Glutamatergic neuron (in vitro differentiated cells): ENCODE results near the gene IRF2. TPM values are rescaled to one million over a fixed set of nuclear protein-coding genes. Genes with fewer than 3 reads are reported as not detected.

ENCODE experiments used
- DNase-seq: peaks from one replicate; pipeline ENCODE4 v3.0.0; 2022
- H3K27ac Mint-ChIP-seq: one replicate; pipeline ENCODE4 v1.8.0; 2020; ENCODE audit warnings: mild to moderate bottlenecking, mixed read lengths, inconsistent platforms; ENCODE audit not compliant: unreplicated experiment
- H3K27me3 Mint-ChIP-seq: one replicate; pipeline ENCODE4 v1.8.0; 2020; ENCODE audit warnings: mild to moderate bottlenecking, moderate library complexity, mixed read lengths, inconsistent platforms; ENCODE audit not compliant: unreplicated experiment
- H3K36me3 Mint-ChIP-seq: one replicate; pipeline ENCODE4 v1.8.0; 2020; ENCODE audit warnings: mild to moderate bottlenecking, mixed read lengths, inconsistent platforms; ENCODE audit not compliant: unreplicated experiment
- H3K4me1 Mint-ChIP-seq: one replicate; pipeline ENCODE4 v1.8.0; 2020; ENCODE audit warnings: mild to moderate bottlenecking, low read depth, mixed read lengths, inconsistent platforms; ENCODE audit not compliant: unreplicated experiment
- H3K4me3 Mint-ChIP-seq: one replicate; pipeline ENCODE4 v1.8.0; 2020; ENCODE audit warnings: mild to moderate bottlenecking, mixed read lengths, inconsistent platforms; ENCODE audit not compliant: unreplicated experiment
- H3K9me3 Mint-ChIP-seq: one replicate; pipeline ENCODE4 v1.8.0; 2020; ENCODE audit warnings: mild to moderate bottlenecking, moderate library complexity, mixed read lengths, inconsistent platforms; ENCODE audit not compliant: unreplicated experiment
- total RNA-seq: library from RNA; stranded (reverse); fragmentation: NEBNext Ultra II Directional; extraction: Animal tissue kit (Norgen Biotek cat#: 25700); gene quantifications from one replicate; pipeline ENCODE4 v1.2.1, GENCODE V29; 2021; ENCODE audit not compliant: unreplicated experiment
- TF ChIP-seq, protein P1 (sequence below): fragments of 200-600 bp; sonication (generic); IDR thresholded peaks from one replicate; pipeline ENCODE4 v1.5.0; 2021; ENCODE audit not compliant: partially characterized antibody, unreplicated experiment

The IRF2 gene
- total RNA-seq, 1 donor from 2014 or later, result 7.4 TPM

DNA sequence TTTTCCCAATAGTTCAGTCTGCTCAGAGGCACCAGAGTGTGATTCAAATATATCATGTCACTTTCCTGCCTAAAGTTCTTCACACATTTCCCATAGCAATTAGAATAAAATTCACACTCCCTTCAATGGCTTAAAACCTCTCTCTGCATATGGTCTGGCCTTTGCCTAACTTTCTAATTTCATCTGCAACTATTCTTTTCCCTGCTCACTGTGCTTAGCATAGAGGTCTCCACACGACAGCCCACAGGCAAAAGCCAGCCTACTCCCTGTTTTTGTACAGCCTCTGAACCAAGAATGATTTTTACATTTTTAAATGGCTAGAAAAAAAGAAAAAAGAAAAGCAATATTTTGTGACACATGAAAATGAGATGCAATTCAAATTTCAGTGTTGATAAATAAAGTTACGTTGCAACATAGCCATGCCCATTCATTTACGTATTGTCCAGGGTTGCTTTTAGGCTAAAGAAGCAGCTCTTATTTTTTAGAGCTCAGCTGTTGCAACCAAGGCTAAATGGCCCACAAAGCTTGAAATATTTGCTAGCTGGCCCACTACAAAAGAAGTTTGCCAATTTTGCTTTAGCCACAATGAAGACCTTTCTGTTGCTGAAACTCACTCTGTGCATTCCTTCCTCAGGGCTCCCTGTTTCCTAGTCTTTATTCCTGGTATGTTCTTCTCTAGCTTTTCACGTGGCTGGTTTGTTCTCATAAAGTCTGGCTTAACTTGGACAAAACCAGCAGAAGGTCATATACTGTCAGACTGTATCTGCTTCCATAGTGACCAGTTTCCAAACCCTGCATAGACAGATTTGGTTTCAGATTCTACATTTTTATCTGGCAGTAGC lies 26.6 kb upstream of the IRF2 start:
- H3K4me1 Mint-ChIP-seq, result no peaks in the 10 kb centered on the region

DNA sequence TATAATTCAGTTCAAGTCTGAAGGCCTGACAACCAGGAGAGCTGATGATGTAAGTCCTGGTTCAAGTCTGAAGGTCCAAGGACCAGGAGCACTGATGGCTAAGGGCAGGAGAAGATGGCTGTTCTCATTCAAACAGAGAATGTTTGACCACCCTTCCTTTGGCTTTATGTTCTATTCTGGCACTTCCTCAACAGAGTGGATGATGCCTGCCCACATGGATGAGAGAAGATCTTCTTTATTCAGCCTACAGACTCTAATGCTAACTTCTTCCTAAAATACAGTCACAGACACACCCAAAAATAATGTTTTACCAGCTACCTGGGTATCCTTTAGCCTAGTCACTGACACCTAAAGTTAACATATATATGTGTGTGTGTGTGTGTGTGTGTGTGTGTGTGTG lies 25.6 kb upstream of the IRF2 start:
- TF ChIP-seq, protein P1, sequence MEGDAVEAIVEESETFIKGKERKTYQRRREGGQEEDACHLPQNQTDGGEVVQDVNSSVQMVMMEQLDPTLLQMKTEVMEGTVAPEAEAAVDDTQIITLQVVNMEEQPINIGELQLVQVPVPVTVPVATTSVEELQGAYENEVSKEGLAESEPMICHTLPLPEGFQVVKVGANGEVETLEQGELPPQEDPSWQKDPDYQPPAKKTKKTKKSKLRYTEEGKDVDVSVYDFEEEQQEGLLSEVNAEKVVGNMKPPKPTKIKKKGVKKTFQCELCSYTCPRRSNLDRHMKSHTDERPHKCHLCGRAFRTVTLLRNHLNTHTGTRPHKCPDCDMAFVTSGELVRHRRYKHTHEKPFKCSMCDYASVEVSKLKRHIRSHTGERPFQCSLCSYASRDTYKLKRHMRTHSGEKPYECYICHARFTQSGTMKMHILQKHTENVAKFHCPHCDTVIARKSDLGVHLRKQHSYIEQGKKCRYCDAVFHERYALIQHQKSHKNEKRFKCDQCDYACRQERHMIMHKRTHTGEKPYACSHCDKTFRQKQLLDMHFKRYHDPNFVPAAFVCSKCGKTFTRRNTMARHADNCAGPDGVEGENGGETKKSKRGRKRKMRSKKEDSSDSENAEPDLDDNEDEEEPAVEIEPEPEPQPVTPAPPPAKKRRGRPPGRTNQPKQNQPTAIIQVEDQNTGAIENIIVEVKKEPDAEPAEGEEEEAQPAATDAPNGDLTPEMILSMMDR, result no peak
- Mint-ChIP-seq H3K4me3 (no peak overlapping the region), H3K27ac (no peak overlapping the region), H3K27me3 (peaks cover 4% of the 10 kb centered on the region), H3K4me1 (no peaks in the 10 kb centered on the region), H3K9me3 (peaks cover 3% of the 10 kb centered on the region), H3K36me3 (no peaks in the 10 kb centered on the region)
- no peak for DNase-seq

More for the DNA sequence above, 26.6 kb upstream of the IRF2 start:
- no peak overlapping the region for H3K4me3 Mint-ChIP-seq
- no peak for DNase-seq
- H3K27ac Mint-ChIP-seq, result no peak overlapping the region
- peaks cover 3% of the 10 kb centered on the region for H3K9me3 Mint-ChIP-seq
- peaks cover 4% of the 10 kb centered on the region for H3K27me3 Mint-ChIP-seq
- no peaks in the 10 kb centered on the region for H3K36me3 Mint-ChIP-seq
- TF ChIP-seq, protein P1, result no peak

DNA sequence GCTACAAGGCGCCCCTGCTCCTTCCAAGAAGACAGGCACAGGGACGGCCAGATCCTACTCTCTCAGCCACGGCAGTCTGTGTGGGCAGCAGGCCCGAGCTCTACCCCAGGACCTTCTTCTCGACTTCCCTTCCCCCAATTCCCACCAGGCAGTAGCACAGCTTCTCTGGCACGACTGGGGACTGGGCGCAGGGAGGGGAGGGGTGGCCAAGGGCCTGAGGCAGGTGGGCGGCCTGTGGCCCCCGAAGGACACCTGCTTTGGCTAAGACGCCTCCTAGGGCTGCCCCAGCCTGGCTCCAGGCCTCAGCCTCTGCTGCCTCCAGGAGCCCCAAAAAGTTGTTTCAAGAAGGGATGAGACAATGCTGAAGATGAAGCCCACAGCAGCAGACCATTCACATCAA lies 24.2 kb upstream of the IRF2 start:
- peaks cover 2% of the 10 kb centered on the region for H3K27me3 Mint-ChIP-seq
- no peaks in the 10 kb centered on the region for H3K4me1 Mint-ChIP-seq
- no peaks in the 10 kb centered on the region for H3K36me3 Mint-ChIP-seq
- no peak for DNase-seq
- no peaks in the 10 kb centered on the region for H3K9me3 Mint-ChIP-seq
- no peak overlapping the region for H3K4me3 Mint-ChIP-seq
- TF ChIP-seq, protein P1, result no peak
- no peak overlapping the region for H3K27ac Mint-ChIP-seq

DNA sequence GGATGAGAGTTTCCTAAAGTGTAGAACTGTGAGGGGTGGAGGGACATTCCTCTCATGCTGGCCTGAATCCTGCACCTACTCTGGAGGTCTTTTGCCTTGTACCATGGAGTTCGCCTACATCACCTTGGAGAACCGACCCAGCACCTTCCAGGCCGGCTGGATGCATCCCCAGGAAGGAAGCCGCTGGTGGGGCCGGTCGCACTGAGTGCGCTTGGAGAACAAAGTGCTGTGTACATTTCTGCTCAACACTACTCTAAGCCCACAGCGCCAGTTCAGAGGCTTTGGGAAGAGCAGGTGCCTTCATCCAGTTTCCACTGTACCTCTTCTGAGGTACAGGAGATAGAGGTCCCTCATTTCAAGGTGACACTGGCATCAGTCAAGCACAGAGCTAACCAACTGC lies 15.4 kb upstream of the IRF2 start:
- Mint-ChIP-seq H3K36me3 (peaks cover 5% of the 10 kb centered on the region), H3K27me3 (no peaks in the 10 kb centered on the region), H3K27ac (no peak overlapping the region), H3K4me1 (no peaks in the 10 kb centered on the region), H3K9me3 (peaks cover 2% of the 10 kb centered on the region), H3K4me3 (no peak overlapping the region)
- TF ChIP-seq, protein P1, result no peak
- no peak for DNase-seq

DNA sequence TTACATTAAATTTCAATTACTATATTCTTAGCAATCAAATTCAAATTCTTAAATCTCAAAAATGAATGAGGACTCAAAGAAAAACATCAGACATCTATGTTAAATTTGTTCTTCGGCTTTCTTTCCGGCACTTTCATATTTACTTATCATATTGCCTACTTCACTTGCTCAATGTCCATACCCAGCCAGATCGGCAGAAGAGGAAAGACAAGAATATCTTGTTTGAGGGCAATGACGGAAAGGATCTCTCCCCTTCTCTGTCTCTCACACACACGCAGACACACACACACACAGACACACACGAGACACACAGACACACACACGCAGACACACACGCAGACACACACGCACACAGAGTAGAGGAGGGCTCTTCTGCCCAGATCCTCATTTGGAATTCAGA lies 13.2 kb upstream of the IRF2 start:
- peaks cover 4% of the 10 kb centered on the region for H3K36me3 Mint-ChIP-seq
- H3K4me3 Mint-ChIP-seq, result no peak overlapping the region
- no peaks in the 10 kb centered on the region for H3K27me3 Mint-ChIP-seq
- H3K9me3 Mint-ChIP-seq, result no peaks in the 10 kb centered on the region
- DNase-seq, result no peak
- no peaks in the 10 kb centered on the region for H3K4me1 Mint-ChIP-seq
- no peak overlapping the region for H3K27ac Mint-ChIP-seq
- TF ChIP-seq, protein P1, result no peak
